Effector CD4-positive, alpha-beta T cell (primary cell): ENCODE measurements around the gene FMN2.

Experiments
- DNase-seq: peaks from one replicate; pipeline ENCODE4 v3.0.0-alpha.2; 2020

FMN2 gene

DNA sequence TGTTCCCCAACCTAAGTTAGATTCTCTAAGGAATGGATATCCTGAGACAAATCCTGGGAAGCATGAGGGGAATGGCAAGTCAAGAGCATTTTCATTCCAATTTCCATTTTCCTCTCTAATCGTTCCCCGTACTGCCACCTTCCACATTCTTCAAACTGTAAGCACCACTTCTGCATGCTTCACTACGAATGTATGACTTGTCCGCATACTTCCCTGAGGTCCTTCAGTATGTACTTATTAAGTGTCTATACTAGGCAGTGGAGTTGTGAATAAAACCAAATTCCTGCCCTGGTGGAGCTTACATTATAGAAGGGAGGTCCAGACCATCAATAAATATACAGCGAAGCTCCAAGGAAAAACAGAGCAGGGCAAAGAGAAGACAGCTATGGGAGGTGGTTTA, 365.5 kb downstream of the FMN2 start:
- no peak for DNase-seq

DNA sequence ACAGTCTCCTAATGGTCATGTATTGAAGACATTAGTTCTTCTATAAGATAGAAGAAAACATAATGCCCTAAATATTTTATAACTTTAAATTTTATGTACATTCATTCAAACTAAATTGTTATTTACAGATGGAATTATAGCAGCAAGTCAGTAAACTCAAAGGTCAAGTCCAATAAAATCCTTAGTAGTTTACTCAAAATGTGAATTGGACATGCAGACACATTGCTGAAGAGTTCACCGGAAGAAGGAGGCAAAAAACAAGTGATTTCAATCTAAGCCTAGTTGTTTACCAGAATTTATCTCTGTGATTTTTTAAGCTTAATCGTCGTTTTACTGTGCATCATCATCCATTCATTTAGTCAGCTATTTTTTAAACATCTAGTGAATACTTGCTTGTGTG, 370.6 kb downstream of the FMN2 start:
- no peak for DNase-seq

DNA sequence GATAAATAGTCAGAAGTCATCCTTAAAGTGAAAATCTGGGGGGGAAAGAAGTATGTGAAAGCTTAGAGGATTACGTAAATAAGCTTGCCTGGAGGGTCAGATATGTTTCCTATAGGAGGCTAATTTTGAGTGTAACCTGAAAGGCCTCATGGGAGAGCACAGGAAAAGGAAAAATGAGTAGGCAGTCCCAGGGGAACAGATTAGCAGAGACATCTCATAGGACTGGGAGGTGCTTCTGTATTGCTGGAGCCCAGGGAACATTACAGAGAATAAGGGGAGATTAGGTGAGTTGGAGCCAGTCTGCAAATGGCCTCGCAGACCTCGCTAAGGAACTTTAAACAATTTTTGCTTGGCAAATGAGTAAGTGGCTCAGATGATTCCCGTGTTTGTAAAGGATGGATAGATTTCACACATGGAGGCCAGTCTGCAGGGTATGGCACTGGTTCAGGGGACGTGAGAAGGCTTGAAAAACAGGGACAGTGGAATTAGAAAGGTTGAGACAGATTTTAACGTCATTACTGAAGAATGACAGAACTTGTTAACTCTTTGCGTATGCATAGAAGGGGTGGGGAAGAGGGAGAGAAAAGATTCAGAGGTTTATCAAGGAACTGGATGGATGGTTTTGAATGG, 371.2 kb downstream of the FMN2 start:
- no peak for DNase-seq

DNA sequence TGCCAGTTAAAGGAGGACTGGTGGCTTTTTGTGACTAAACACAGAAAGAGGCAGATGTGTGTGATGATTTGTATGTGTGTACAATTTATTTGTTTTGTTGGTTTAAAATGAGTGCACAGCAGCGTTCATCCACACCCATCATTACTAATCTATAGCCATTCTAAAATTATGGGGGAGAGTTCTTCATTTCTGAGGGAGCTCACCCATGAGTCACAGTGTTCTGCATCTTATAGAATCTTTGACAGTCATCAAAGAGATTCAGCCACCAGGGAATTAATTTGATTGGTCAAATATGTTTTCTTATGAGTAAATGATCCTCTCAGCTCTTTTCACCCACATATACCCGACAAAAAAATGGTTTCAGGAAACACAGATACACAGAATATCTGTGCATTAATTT, 372.4 kb downstream of the FMN2 start:
- no peak for DNase-seq

DNA sequence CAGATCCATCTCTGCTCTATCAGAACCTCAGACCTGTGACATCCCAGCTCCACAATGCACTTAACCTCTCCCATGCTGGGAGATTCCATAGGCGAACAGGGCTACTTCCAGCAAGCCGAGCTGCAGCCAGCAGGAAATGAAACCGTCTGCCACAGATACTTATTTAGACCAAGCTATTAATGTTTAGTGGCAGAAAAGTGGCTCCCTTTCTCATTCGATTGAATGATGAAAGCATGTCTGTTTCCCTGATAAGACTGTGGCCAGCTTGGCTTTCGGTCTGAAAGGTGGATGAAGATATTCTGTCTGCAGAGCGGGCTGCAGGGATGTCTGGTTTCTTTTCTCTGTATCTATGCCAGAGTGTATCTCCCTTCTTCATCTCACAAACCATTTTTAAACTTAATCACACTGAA, 373.9 kb downstream of the FMN2 start:
- no peak for DNase-seq

DNA sequence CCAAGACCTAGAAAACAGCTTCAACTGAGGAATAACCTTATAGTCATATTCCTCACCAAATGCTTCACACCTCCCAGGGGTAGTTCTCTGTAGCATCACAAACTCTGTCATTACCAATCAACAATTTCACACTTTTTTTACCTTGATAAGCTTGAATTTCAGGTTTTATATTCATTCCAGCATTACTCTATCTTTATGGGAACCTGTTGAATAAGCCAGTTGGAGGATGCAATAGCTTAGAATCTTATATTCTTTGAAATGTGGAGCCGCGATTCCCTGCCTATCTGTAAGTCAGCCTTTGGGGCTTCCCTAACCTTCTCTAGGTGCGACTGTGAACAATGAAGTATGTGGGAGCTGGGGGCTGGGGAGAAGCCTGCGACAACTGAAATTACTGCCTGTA, 374.8 kb downstream of the FMN2 start:
- no peak for DNase-seq

DNA sequence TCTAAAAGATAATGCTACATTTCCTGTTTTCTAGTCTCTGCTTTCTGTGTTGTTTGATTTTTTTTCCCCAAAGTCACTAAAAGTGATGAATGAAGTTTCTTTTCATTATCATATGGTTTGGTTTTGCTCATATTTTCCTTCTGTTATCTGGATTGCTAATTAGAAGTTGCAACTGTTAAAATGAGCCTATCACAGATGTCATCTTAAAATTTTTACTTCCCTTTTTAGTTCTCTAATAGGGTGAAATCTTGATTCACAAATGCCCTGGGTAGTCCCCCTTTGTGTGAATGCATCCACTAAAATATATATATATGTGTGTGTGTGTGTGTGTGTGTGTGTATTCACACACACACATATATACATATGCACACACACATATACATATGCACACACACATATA, 376.2 kb downstream of the FMN2 start:
- no peak for DNase-seq

DNA sequence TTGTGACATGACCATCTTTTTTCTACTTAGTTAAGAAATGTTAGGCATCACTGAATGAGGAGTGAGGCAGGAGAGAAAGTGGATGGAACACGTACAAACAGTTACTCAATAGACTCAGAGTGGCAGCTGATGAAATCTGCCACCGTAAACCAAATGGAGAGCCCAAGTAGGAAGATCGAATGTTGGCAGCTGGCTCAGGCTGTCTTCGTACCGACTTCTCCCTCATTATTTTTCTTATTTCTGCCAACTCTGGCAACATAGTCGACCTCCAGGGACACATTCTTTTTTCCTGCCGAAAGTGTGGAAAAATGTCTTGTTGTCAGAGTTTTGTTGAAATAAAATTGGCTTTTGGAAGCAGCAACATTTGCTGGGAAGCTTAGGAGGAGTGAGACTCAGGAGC, 377.0 kb downstream of the FMN2 start:
- no peak for DNase-seq

DNA sequence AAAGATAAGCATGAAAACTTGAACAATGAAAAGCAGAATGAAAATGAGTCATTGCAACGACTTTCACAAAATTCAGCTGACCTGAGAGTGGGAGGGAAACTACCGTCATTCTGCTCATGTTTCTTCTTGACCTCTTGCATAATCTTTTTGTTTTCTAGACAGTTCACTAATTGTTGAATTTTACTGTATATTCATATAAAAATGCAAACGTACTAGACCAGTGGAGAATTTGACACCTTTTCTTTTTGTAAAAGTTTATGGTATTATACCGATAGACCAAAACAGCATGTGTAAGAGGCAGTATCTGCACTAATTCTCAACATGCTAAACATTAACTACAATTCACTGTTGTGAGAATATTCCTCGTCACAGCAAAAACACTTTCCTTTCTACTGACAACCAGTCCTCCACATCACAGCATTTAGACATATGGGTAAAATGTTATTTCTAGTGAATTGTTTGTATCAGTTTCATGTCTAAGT, 382.5 kb downstream of the FMN2 start:
- no peak for DNase-seq

DNA sequence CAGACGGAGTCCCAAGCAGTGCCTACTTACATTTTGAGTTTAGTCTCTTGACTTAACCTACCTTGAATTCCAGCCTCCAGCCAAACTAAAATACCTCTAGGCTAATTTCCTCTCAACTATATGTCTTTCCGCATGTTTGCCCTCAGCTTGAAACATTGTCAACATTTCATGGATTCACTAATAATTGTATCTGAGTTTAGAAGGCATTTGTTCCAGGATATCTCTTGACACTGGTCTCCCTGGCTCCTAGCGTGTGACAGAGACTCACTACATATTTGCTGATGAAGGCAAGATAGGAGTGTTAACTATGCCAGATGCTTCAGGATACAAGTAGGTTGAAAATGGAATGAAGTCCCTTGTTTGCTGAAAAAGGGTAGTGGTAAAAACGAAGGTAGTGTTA, 384.1 kb downstream of the FMN2 start:
- no peak for DNase-seq

DNA sequence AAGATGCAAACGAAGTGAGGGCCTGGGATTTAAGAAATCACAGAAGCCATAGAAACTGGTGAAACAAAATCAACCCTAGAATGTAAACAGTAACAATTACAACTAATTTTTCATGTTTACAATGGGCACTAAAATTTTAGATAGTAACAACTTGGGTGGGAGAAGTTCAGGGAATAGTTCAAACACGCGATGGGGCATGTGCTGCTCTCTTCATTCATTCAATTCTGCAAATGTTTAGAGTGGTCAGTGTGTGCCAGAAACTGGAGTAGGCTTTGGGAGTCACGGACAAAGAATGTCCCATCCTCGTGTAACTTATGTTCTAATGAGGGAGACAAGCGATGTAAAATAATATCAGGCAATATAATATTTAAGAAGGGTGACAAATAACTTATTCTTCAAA, 386.9 kb downstream of the FMN2 start:
- no peak for DNase-seq

DNA sequence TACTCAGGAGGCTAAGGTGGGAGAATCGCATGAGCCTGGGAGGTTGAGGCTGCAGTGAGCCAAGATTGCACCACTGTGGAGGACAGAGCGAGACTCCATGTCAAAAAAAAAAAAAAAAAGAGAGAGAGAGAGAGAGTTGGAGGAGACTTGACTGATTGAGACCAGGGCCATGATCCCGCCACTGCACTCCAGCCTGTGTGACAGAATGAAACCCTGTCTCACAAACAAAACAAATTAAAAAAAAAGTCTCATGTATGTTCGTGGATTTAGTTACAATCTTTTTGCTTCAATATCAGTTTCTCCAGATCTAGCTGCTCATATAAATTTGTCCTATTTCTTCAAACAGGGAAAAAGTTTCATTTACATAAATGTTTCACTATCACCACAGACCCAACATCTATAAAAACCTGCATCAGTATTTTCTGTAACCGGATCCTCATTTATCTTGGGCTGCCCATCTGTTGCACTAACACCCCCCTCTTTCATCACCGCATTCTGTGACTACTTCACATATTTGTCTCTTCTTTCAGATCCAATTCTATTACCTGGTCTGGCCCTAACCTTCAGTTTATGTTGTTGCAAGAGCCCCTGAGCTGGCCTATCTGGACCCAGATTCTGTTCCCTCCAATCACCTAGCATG, 393.2 kb downstream of the FMN2 start:
- no peak for DNase-seq

DNA sequence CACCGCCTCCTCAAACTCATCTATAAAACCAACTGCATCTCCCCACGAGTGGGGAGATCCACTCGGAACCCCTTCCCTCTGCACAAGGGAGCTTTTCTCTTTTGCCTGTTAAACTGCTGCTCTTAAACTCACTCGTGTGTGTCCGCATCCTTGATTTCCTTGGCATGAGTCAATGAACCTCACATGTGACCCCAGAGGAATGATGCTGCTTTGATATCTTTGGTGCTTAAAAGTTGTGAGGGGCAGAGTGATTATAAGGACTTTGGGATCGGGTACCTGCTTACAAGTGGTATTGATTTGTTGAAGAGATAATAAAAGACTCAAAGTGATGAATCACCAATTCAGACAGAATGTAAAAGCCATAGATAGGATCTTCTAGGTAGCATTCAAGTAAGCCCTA, 394.9 kb downstream of the FMN2 start:
- no peak for DNase-seq

DNA sequence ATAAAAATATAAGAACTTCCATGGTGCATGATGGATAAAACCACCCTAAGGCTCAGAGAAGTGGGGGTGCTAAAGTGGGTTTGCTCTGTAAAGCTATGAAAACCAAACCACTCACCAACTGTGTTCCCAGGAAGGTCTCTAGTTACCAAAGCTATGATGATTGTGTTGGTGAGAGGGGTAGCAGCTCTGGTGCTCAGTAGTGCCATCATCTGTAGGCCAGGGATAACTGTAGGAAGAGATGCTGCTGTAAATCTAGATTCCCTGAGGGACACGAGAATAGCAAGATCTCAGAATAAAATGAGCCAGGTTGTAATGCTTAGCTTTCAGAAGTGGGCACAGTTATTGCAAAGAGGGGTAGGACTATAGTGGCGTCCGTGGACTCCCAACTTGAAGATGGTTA, 395.8 kb downstream of the FMN2 start:
- no peak for DNase-seq

DNA sequence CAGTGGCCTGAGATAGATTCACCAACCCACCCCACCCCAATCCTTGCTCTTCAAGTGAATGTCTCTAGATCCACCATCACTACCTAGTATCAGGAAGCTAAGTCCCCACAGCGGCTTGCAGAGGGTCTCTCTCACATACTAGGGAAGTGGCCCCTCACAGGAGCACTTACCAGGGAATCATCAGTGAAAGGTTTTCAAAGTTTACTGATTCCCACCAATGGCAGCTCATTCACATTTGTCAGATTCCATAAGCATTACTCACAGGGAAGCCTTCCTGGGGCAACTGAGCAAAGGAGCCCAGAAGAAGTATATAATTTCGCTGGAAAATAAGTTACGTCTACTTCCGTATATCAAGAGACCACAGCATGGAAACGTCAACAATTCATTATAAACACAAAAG, 399.5 kb downstream of the FMN2 start:
- no peak for DNase-seq

DNA sequence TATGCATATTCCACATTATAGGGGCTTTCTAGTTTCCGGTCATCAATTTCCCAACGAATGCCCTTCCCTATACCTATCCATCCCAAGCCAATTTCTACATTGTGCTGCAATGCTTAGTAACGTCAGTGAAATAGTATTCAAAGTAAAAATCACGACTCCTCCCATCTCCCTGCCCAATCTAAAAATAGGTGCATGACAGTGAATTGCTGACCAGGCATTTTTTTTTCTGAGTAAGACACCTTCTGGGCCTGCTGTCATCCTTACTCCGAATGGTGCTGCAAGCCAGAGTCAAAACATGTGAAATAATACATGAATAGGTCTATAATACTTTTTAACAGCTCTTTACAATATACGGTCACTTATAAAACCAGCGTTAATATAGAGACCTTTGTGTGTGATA, 400.1 kb downstream of the FMN2 start:
- no peak for DNase-seq

DNA sequence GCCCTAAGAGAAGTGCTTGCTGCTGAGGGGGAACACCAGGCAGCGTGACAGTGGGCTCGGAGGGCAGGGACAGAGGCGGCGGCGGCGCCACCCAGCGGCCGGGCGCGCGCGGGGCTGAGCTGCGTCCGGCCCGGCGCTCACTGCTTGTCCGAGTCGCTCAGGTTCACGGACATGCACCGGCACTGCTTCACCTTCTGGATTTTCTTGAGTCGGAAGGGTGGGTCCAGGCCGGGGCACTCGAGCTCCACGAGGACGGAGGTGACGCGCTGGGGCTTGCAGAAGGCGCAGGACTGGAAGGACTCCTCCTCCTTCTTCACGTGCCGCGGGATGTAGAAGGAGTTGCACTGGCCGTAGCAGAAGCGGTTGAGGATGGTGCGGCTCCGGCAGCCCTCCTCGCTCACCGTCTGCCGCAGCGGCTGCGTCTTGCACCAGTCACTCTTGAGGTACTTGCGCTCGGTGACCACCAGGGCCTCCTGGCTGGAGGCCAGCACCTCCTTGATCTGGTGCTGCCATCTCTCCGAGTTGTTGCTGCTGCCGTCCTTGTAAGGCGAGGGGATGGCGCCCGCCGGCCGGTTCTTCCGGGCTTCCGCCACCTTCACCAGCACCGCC, 401.3 kb downstream of the FMN2 start:
- DNase-seq, result no peak

DNA sequence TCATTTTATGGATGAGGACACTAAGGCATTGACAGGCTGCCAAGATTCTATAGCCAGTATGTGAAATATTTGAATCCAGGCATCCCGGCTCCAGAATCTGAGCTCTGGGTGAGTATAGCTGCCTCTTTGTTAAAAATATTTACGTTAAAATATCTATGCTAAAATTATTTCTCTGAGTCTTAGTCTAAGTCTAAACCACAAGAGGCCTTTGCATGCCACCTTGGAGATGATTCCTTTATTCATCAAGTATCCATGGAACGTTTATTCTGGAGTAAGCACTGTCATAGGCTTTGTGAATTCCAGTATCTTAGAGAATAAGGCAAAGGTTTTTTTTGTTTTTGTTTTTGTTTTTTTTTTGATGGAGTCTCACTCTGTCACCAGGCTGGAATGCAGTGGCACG, 403.9 kb downstream of the FMN2 start:
- no peak for DNase-seq

DNA sequence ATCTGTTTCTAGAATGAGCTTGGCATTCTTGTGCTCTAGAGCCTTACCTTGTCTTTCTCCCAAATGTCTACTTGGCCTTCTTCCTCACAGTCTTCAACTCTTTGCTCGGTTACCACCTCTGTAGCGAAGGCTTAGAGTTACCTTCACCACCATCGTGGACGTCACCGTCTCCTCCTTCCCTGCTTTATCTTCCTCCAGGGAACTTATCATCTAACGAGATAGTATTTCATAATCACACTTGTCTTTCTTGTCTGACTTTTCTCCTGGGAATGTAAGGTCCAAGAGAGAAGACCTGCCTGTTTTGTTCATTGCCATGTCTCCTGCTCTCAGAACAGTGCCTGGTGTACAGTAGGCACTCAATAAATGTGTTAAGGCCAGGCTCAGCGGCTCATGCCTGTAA, 404.7 kb downstream of the FMN2 start:
- no peak for DNase-seq

DNA sequence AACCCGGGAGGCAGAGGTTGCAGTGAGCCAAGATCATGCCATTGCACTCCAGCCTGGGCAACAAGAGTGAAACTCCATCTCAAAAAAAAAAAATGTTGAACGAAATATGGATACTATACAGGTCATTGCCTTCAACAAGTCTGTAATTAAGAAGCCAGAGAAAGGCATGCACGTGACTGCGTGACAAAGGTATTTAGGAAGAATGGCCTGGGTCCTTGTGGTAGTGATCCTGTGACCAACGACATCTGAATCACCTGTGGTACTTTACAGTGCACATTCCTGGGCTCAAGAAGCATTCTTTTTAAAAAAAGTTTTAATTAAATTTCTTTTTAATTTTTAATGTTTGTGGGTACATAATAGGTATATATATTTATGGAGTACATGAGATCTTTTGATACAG, 405.3 kb downstream of the FMN2 start:
- no peak for DNase-seq

DNA sequence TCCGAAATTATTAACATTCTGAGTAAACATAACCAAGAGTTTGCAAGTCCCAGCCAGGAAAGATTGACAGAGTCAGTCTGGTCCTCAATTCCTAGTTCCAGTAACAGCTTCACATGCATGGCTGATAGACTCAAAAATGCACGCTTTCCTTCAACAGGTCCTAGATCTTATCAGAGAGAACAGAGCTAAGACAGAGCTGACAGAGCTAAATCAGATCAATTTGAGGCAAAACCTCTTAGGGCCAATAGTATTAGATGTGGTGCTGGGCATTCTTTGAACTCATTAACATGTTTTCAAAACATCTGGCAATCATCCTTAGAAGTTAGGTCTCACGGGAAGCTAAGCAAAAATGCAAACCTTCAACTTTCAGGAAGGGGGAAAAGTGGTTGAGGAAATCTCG, 406.2 kb downstream of the FMN2 start:
- DNase-seq, result no peak

DNA sequence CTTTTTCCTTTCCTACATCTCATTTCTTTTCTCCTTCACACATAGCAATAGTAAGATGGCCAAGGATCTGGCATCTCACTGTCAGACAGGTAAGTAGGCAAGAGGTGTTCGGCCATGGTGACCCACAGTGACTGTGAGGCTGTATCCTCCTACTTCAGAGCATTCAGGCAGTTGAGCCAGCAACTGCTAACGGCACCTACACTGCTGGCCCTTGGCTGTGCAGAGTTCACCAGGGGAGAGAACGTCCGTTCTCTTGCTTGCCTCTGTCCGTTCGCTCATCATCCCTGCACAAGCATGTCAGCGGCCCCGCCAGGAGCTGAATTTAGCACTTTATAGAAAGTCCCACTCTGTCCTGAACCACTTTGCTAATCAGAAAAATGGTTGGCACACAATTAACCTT, 406.7 kb downstream of the FMN2 start:
- DNase-seq, result no peak

DNA sequence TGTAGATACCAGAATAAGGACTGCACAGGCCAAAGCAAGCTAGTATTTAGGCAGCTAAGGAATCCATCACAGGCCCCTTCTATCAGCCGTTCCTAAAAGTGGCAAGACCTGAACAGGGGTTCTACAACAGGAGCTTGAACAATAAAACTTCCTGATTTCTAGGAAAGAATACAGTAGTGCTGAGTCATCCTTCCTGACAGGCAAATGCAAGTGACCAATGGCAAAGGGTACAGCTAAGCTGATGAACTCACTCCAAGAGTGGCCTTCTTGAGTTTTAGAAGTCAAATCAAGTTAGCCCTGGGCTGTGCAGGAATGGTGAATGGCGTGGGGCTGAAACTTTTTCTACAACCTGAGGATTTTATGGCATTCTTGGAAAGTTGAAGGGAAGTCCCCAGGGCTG, 407.3 kb downstream of the FMN2 start:
- no peak for DNase-seq

DNA sequence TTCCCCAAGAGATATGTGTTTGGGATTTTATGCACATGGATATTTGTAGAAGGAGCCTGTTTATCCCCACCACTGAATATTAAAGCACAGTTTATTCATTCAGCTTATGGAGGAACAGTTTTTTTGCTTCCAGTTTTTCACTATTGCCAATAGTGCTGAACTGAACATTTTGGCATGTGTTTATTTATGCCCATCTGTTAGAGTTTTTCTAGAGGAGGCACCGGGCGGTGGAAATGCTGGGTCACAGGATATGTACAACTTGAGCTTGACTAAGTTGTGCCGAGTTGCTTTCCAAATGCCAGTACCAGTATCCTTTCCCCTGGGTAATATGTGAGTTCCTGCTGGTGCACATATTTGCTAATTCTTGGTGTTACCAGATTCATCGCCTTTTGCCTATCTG, 409.0 kb downstream of the FMN2 start:
- no peak for DNase-seq

DNA sequence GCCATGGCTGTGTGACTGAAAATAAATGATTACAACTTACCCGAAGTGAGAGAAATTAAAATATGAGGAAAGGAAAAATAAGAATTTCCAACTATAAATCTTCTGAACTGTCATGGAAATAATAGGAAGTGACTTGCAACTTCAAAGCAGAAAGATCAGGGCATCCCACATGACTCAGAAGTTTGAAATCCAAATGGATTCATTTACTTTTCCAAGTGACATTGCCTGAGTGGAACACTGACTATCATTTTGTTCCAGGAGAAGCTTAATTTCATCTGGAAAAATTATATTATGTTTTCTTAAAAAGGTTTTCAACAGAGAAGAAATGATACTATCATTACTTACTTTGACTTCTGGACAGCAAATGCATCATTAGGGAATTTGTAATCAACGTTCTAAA, 409.4 kb downstream of the FMN2 start:
- no peak for DNase-seq
